HepG2 (cell line): ENCODE data around the gene OPRL1. TPM values are rescaled to one million over a fixed set of nuclear protein-coding genes. Genes with fewer than 3 reads are reported as not detected.

Experiments used
- ATAC-seq: fragments of 200-7000 bp; cut with Tn5 transposase; 3 replicates; pipeline ENCODE4 v1.9.1; 2020; ENCODE audit warnings: mild to moderate bottlenecking, moderate library complexity
- BruUV-seq: library from RNA; stranded (reverse); fragments of 400-500 nt; replicated peaks from 2 replicates; lab custom pipeline; 2021; lab: Mats Ljungman, UMichigan
- CTCF ChIA-PET: fragments of 300-600 bp; formaldehyde crosslinking; extraction: SDS; loops from one replicate; lab custom pipeline; 2021; ENCODE audit warnings: low total read pairs, inconsistent platforms, low intra/inter-chr PET ratio; lab: Yijun Ruan, JAX
- POLR2A ChIA-PET: fragments of 350-600 bp; sonication (Branson Sonifier 250); formaldehyde crosslinking; loops from one replicate; lab custom pipeline; 2020; ENCODE audit warnings: antibody characterized with exemption, inconsistent platforms; lab: Yijun Ruan, JAX
- DNase-seq: peaks from one replicate; pipeline ENCODE4 v3.0.0-alpha.2; 2015; ENCODE audit warnings: low spot score
- FAIRE-seq: peaks from 3 replicates; lab custom pipeline; 2011; peaks lifted over from hg19 to GRCh38; lab: Jason Lieb, UNC
- H2AFZ ChIP-seq: one replicate; pipeline ENCODE4 v1.6.1; 2011; ENCODE audit warnings: low read length, inconsistent platforms
- H3K27ac ChIP-seq: fragments of 300-600 bp; 3 replicates; pipeline ENCODE4 v1.8.0; 2011; ENCODE audit warnings: mixed run types, mild to moderate bottlenecking, mixed read lengths, low read length, inconsistent platforms; ENCODE audit not compliant: insufficient read depth; ENCODE audit errors: extremely low read length
- H3K27me3 ChIP-seq, 2 experiments: fragments of 200-600 bp in 1 of 2; 2 replicates in 1 of 2; 3 replicates in 1 of 2; pipeline versions ENCODE4 v1.6.0 to v1.8.0; 2011; ENCODE audit warnings: low read length in 2 of 2, mild to moderate bottlenecking in 2 of 2, moderate library complexity in 2 of 2, inconsistent platforms in 1 of 2; ENCODE audit not compliant: insufficient read depth in 2 of 2, control insufficient read depth in 1 of 2
- H3K36me3 ChIP-seq, 2 experiments: fragments of 200-600 bp in 1 of 2; replicated peaks in 1 of 2; 2 replicates in 1 of 2; 3 replicates in 1 of 2; pipeline versions ENCODE4 v1.5.1 to v1.8.0; 2011; ENCODE audit warnings: low read length in 2 of 2, inconsistent platforms in 1 of 2; ENCODE audit not compliant: insufficient read depth in 2 of 2, control insufficient read depth in 1 of 2
- H3K4me1 ChIP-seq: 2 replicates; pipeline ENCODE4 v1.5.1; 2012; ENCODE audit warnings: low read length, inconsistent platforms; ENCODE audit not compliant: insufficient read depth
- H3K4me2 ChIP-seq: 2 replicates; pipeline ENCODE4 v1.6.0; 2011; ENCODE audit warnings: low read depth, low read length, inconsistent platforms
- H3K4me3 ChIP-seq, 3 experiments: fragments of 200-600 bp in 1 of 3; sonication (generic), shearing (Covaris generic) in 1 of 3; replicated peaks in 1 of 3; 2 replicates each; pipeline ENCODE4 v1.5.1; 2011 to 2016; ENCODE audit warnings: low read length in 3 of 3, inconsistent platforms in 2 of 3, low read depth in 2 of 3, mild to moderate bottlenecking in 2 of 3, control low read depth in 1 of 3, mixed read lengths in 1 of 3; ENCODE audit not compliant: insufficient read depth in 1 of 3
- H3K79me2 ChIP-seq: one replicate; pipeline ENCODE4 v1.6.1; 2011; ENCODE audit warnings: low read length, inconsistent platforms; ENCODE audit not compliant: insufficient read depth
- H3K9ac ChIP-seq: 2 replicates; pipeline ENCODE4 v1.6.0; 2011; ENCODE audit warnings: mild to moderate bottlenecking, low read depth, low read length, inconsistent platforms; ENCODE audit not compliant: insufficient read depth
- H3K9me3 ChIP-seq: 2 replicates; pipeline ENCODE4 v1.5.1; 2012; ENCODE audit warnings: mild to moderate bottlenecking, low read length
- H4K20me1 ChIP-seq: 2 replicates; pipeline ENCODE4 v1.6.0; 2011; ENCODE audit warnings: inconsistent platforms, mild to moderate bottlenecking, low read length, moderate library complexity; ENCODE audit not compliant: insufficient read depth
- FOXA3 ChIP-seq: IDR thresholded peaks from 2 replicates; pipeline ENCODE4 v1.6.1; 2016; ENCODE audit warnings: missing genetic modification reagents, missing compliant biosample characterization
- HOXA9 ChIP-seq: sonication (generic); formaldehyde crosslinking; IDR thresholded peaks from 2 replicates; pipeline ENCODE4 v1.8.1; 2022; ENCODE audit warnings: missing genetic modification reagents, mild to moderate bottlenecking, moderate library complexity, borderline replicate concordance
- JUNB ChIP-seq: sonication (generic); formaldehyde crosslinking; IDR thresholded peaks from 2 replicates; pipeline ENCODE4 v1.8.0; 2022; ENCODE audit warnings: missing genetic modification reagents, mild to moderate bottlenecking, borderline replicate concordance
- KDM5A ChIP-seq: fragments of 200-600 bp; sonication (generic); IDR thresholded peaks from 2 replicates; pipeline ENCODE4 v1.7.0; 2018; ENCODE audit warnings: antibody characterized with exemption, mild to moderate bottlenecking, low read length, borderline replicate concordance
- NFE2L2 ChIP-seq: fragments of 150-350 bp; IDR thresholded peaks from 2 replicates; pipeline ENCODE4 v1.6.1; 2014; ENCODE audit warnings: low read length
- ZBTB40 ChIP-seq, 2 experiments: fragments of 450-650 bp in 1 of 2; sonication (generic) in 1 of 2; formaldehyde crosslinking in 1 of 2; IDR thresholded peaks; 2 replicates each; pipeline versions ENCODE4 v1.6.1 to v1.8.0; 2016 to 2022; ENCODE audit warnings: antibody characterized with exemption in 1 of 2, mild to moderate bottlenecking in 1 of 2, missing genetic modification reagents in 1 of 2
- ZC3H4 ChIP-seq: sonication (generic); formaldehyde crosslinking; IDR thresholded peaks from 2 replicates; pipeline ENCODE4 v1.4.0; 2020; ENCODE audit warnings: missing genetic modification reagents, borderline replicate concordance
- ZFP36L1 ChIP-seq: sonication (generic); formaldehyde crosslinking; IDR thresholded peaks from 2 replicates; pipeline ENCODE4 v1.8.0; 2022; ENCODE audit warnings: mild to moderate bottlenecking, missing genetic modification reagents, moderate library complexity
- ZGPAT ChIP-seq: IDR thresholded peaks from 2 replicates; pipeline ENCODE4 v1.6.1; 2016; ENCODE audit warnings: mild to moderate bottlenecking
- ZNF441 ChIP-seq: sonication (generic); formaldehyde crosslinking; IDR thresholded peaks from 2 replicates; pipeline ENCODE4 v1.7.0; 2021; ENCODE audit warnings: missing genetic modification reagents, borderline replicate concordance
- ZNF576 ChIP-seq: sonication (generic); formaldehyde crosslinking; IDR thresholded peaks from 2 replicates; pipeline ENCODE4 v1.4.0; 2020; ENCODE audit warnings: mild to moderate bottlenecking, missing genetic modification reagents
- ZNF598 ChIP-seq: sonication (generic); formaldehyde crosslinking; IDR thresholded peaks from 2 replicates; pipeline ENCODE4 v1.5.1; 2020; ENCODE audit warnings: mild to moderate bottlenecking, missing genetic modification reagents, borderline replicate concordance
- ZNF773 ChIP-seq: sonication (generic); formaldehyde crosslinking; IDR thresholded peaks from 2 replicates; pipeline ENCODE4 v1.4.0; 2020; ENCODE audit warnings: missing genetic modification reagents, borderline replicate concordance
- WGBS: methylation state at CpG from one replicate; pipeline ENCODE4 v1.1.6; 2017; ENCODE audit warnings: low lambda C conversion rate; 5-methylcytosine and 5-hydroxymethylcytosine counted together
- in situ Hi-C: cut with HindIII; loops from 2 replicates; pipeline ENCODE4 v1.10.0; 2017; ENCODE audit warnings: low pct_unique_long_range_greater_than_20kb; ENCODE audit not compliant: extremely low pct_ligation_motif_present
- intact Hi-C: fragments of 100-400 bp; cut with micrococcal nuclease; formaldehyde crosslinking; loops from one replicate; pipeline ENCODE4 v1.10.0; 2022; ENCODE audit not compliant: unreplicated experiment
- polyA plus RNA-seq, 8 experiments: library from polyadenylated mRNA; depleted of rRNA in 3 of 8; stranded (reverse) in 7 of 8; unstranded in 1 of 8; fragments of >200 nt; fragmentation: Illumina TruSeq in 4 of 8; extraction: Trizol in 4 of 8; gene quantifications; 2 replicates each; pipeline versions ENCODE4 v1.2.1 to v1.2.3, GENCODE V29; 2011 to 2016; ENCODE audit warnings: low read depth in 4 of 8, missing spikeins in 1 of 8, mixed read lengths in 1 of 8; ENCODE audit not compliant: insufficient read depth in 1 of 8
- total RNA-seq, 5 experiments: library from RNA; depleted of rRNA; stranded (reverse); fragments of >200 nt; fragmentation: Illumina TruSeq; extraction: Trizol; gene quantifications; 2 replicates each; pipeline ENCODE4 v1.2.3, GENCODE V29; 2016; ENCODE audit warnings: low read depth in 1 of 5

The OPRL1 gene
- total and polyA plus RNA-seq, 2 of the 13 experiments (the other 11 are each of a cell fraction or from before 2014, with no cell fraction given): 0.35 to 0.71 TPM

GRCh38 chr20:64052326-64052722, 27.6 kb upstream of the OPRL1 start:
- peaks cover 74% of the 10 kb centered on the region for H3K4me1 ChIP-seq
- no TSS peak for BruUV-seq
- H2AFZ ChIP-seq: no peak overlapping the region
- peak overlapping the region; percentile 66; the same call in 1 of the 2 replicates for H3K9ac ChIP-seq
- no peaks in the 10 kb centered on the region for H3K36me3 ChIP-seq
- peak overlapping the region; percentile 98 for H3K4me2 ChIP-seq
- POLR2A ChIA-PET: interaction anchor here (0.6 to 9.4 kb wide), 9 partner anchors 10 to 394 kb away, joined by 3 to 252 read pairs (median 6); partner anchors contain the start of genes C20orf204, PRPF6, RTEL1 and SAMD10
- H4K20me1 ChIP-seq: no peaks in the 10 kb centered on the region
- CTCF ChIA-PET: no interaction called here
- intact Hi-C loops (no loop called here), in situ Hi-C loops (no loop called here)
- FAIRE-seq (no peak), ATAC-seq (no peak), DNase-seq (no peak)
- H3K27me3 ChIP-seq: no peaks in the 10 kb centered on the region; a peak in 1 of 5 replicates
- H3K79me2 ChIP-seq: peaks cover 4% of the 10 kb centered on the region
- 65% methylated on average over 7 of the region's 10 CpGs for WGBS
- 0 out of 6 replicates have a peak overlapping the region, but pooled peaks of 1 of the 3 experiments have one; percentile 69 for H3K4me3 ChIP-seq
- peak overlapping the region; percentile 77 for H3K27ac ChIP-seq
- H3K9me3 ChIP-seq: no peaks in the 10 kb centered on the region
- TF ChIP-seq KDM5A (no peak), JUNB (no peak), HOXA9 (CRISPR knock-in tag) (no peak), ZBTB40 (IDR thresholded peaks at IDR 0.05) (no peak), ZBTB40 (CRISPR knock-in tag; IDR thresholded peaks at IDR 0.05) (no peak), ZNF598 (no peak), ZC3H4 (CRISPR knock-in tag) (no peak), NFE2L2 (no peak), ZNF441 (no peak), ZNF773 (CRISPR knock-in tag) (0 out of 2 replicates have a peak, but pooled peaks have one; percentile 3), ZFP36L1 (no peak), ZGPAT (CRISPR knock-in tag) (no peak), ZNF576 (CRISPR knock-in tag) (no peak), FOXA3 (CRISPR knock-in tag) (no peak)
